ENCODE data around the gene SAFB. TPM values are rescaled to one million over a fixed set of nuclear protein-coding genes. Genes with fewer than 3 reads are reported as not detected.

Gene SAFB
- total RNA-seq, 4 donors from 2014 or later, result 40.5 to 80.1 (median 59.2) TPM

DNA sequence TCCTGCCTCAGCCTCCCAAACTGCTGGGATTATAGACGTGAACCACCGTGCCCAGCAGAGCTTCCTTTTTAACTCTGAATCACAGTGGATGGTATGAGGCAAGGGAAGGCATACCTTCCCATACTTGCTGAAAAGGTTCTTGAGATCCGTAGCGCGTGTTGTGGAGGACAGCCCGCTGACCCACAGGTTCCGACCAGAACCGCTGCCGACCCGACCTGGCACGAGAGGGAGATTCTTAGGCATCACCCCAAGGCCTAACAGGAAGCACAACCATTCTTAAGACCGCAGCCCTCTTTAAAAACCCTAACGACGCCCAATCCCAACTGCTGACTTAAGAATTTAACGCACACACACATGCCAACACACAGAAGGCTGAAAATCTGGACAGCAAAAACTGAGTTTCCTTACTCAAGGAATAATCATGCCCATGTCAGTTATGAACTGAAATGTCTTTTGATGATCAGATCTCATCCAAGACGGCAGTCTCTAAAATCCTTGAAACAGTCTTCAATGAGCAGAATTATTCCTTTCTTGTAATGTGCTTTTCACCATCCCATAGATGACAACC lies 12.9 kb upstream of the SAFB start:
- Histone ChIP-seq H3K27ac (no peak overlapping the region), H3K4me3 (no peak overlapping the region), H3K4me1 (no peaks in the 10 kb centered on the region), H3K36me3 (peaks cover 38 to 92% (median 72%) of the 10 kb centered on the region in 3 donors), H3K27me3 (no peaks in the 10 kb centered on the region), H3K9me3 (no peaks in the 10 kb centered on the region)
- intact Hi-C loops (cut with DNase I), result no loop called here
- no peak for DNase-seq
- TF ChIP-seq CTCF (IDR thresholded peaks at IDR 0.05) (no peak), POLR2A (IDR thresholded peaks at IDR 0.05) (no peak)
- WGBS, 2 donors, result 91 to 94% methylated on average over 5 to 16 of the region's 16 CpGs

DNA sequence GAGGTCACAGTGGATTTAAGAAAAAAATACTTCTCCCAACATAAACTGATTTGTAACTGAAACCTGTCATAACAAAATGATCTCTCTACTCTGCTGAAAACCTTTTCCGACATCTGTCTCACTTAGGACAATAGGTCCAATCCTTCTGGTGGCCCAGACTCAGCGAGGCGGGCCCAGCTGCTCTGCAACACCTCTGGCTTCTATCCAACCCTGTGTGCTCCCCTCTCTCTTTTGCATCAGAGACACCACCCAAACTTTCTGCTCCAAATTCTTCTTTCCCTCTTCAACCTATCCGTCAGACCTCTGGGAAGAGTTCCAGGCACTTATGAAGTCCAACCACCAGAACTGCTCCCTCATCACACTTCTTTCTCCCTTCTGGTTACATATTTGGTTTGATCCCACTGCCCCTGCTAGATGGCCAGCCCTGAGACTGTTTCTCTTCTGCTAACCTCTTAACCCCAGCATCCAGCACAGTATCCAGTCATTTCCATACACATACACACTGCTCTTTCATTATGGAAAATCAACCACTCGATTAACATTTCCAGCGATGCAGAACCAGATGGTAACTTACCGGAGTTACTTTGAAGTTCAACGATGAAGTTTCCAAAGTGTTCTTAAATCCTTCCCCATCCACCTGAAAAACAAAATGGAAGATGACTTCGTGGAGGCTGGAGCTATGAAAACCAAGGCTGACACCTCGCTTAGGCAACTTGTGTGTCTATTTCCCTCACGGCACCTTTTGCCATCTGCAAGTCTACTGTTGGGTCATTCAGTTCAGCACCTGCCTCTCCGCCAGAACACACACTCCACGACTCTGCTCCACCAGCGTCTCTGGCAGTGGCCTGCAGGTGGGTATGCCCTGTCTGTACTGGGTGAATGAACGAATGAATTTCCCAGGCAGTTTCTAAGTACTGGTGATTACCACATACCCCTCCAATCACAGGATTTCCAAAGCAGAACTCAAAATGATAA lies 9.7 kb upstream of the SAFB start:
- TF ChIP-seq CTCF (IDR thresholded peaks at IDR 0.05) (no peak), POLR2A (IDR thresholded peaks at IDR 0.05) (no peak)
- Histone ChIP-seq H3K4me1 (peaks cover 0 to 8% (median under 1%) of the 10 kb centered on the region in 3 donors), H3K36me3 (peaks cover 43 to 92% (median 61%) of the 10 kb centered on the region in 3 donors), H3K27ac (no peak overlapping the region), H3K9me3 (no peaks in the 10 kb centered on the region), H3K4me3 (no peak overlapping the region), H3K27me3 (no peaks in the 10 kb centered on the region)
- intact Hi-C loops (cut with DNase I), result no loop called here
- 86 to 93% methylated on average over 14 to 15 of the region's 15 CpGs for WGBS, 2 donors
- no peak for DNase-seq

- intact Hi-C loops (cut with DNase I), result no loop called here
- H3K9me3 ChIP-seq, result no peaks in the 10 kb centered on the region
- H3K4me3 ChIP-seq, result no peak overlapping the region
- no peak overlapping the region for H3K27ac ChIP-seq
- no peak for DNase-seq
- H3K27me3 ChIP-seq, result no peaks in the 10 kb centered on the region
- peaks cover 15 to 35% (median 17%) of the 10 kb centered on the region in 3 donors for H3K4me1 ChIP-seq
- H3K36me3 ChIP-seq, result peaks cover 37 to 93% (median 51%) of the 10 kb centered on the region in 3 donors
- 90% methylated on average over 16 to 17 of the region's 17 CpGs for WGBS, 2 donors
- no peak for TF ChIP-seq POLR2A (IDR thresholded peaks at IDR 0.05)
- no peak for TF ChIP-seq CTCF (IDR thresholded peaks at IDR 0.05)
These were observed 7.0 kb upstream of the SAFB start for GRCh38 chr19:5615756-5616327.

DNA sequence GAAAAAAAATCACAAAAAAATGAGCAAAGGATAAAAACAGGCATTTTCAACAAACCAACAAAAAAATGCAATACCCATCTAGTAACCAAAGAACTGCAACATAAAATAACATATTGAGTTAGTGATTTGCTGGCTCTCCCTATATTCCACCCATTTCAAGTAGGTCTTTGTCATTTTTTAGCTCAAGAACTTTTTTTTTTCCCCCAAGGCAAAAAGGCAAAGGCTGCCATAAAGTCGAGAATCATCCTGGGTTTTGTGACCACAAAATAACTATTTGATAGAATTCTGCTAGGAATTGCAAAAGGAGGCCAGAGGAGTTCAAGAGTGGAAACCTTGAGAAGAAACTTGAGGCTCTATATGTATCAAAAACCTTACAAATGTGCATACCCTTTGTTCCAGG lies 5.8 kb upstream of the SAFB start:
- H3K4me1 ChIP-seq, result peaks cover 23 to 47% (median 24%) of the 10 kb centered on the region in 3 donors
- no peak for TF ChIP-seq POLR2A (IDR thresholded peaks at IDR 0.05)
- TF ChIP-seq CTCF (IDR thresholded peaks at IDR 0.05), result no peak
- H3K27ac ChIP-seq, result no peak overlapping the region
- no peaks in the 10 kb centered on the region for H3K27me3 ChIP-seq
- 65 to 76% methylated on average over 1 of the region's 1 CpG for WGBS, 2 donors
- H3K36me3 ChIP-seq, result peaks cover 37 to 91% (median 48%) of the 10 kb centered on the region in 3 donors
- H3K4me3 ChIP-seq, result no peak overlapping the region
- DNase-seq, result no peak
- H3K9me3 ChIP-seq, result no peaks in the 10 kb centered on the region
- intact Hi-C loops (cut with DNase I), result no loop called here

DNA sequence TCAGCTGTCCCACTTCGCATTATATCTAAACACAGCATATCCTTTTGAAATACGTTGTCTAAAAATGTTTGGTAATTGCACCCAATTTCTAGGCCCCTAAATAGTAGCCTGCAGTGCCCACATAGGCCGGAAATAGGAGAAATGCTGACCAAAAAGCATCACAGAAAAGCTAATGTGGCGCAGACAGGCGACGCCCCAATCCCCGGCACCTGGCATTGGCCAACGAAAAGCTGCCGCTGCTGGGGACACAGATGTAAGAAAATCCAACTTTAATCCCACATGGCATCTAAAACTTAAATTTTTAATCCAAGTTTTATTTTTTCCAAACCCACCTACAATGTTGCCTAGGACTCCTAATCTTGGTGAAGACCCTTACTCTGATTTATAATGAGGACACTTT lies 4.3 kb upstream of the SAFB start:
- Histone ChIP-seq H3K4me3 (no peak overlapping the region), H3K4me1 (peaks cover 23 to 47% (median 24%) of the 10 kb centered on the region in 3 donors), H3K9me3 (no peaks in the 10 kb centered on the region), H3K27ac (no peak overlapping the region), H3K27me3 (no peaks in the 10 kb centered on the region), H3K36me3 (peaks cover 26 to 76% (median 33%) of the 10 kb centered on the region in 3 donors)
- no peak for TF ChIP-seq CTCF (IDR thresholded peaks at IDR 0.05)
- no peak for TF ChIP-seq POLR2A (IDR thresholded peaks at IDR 0.05)
- no peak for DNase-seq
- 93 to 96% methylated on average over 9 of the region's 9 CpGs for WGBS, 2 donors
- intact Hi-C loops (cut with DNase I), result no loop called here

Measured in esophagus squamous epithelium (tissue), 5 donors.